Measurements from ENCODE around the gene C6orf62.
"Not testable (repeated sequence)": the region's sequence is repeated elsewhere in the genome, so short reads cannot be mapped to it uniquely, and the experiment has no call there.

Gene C6orf62

GRCh38 chr6:24755279-24755678 lies 36.3 kb upstream of the C6orf62 start:
- Histone ChIP-seq H3K9ac (ENCODE audit: low read length) (no peak overlapping the region), H3K4me3 (ENCODE audit: low read length) (no peak overlapping the region), H3K9me3 (ENCODE audit: control insufficient read depth, low read length) (no peaks in the 10 kb centered on the region), H3K36me3 (ENCODE audit: control insufficient read depth, insufficient read depth, low read length) (no peaks in the 10 kb centered on the region), H3K4me1 (ENCODE audit: control insufficient read depth, insufficient read depth, low read length) (peaks cover 4% of the 10 kb centered on the region), H3K27me3 (ENCODE audit: control insufficient read depth, insufficient read depth, low read length) (no peaks in the 10 kb centered on the region)

GRCh38 chr6:24754378-24754777 lies 35.4 kb upstream of the C6orf62 start:
- H3K9me3 ChIP-seq (ENCODE audit: control insufficient read depth, low read length); H3K36me3 ChIP-seq (ENCODE audit: control insufficient read depth, insufficient read depth, low read length); H3K27me3 ChIP-seq (ENCODE audit: control insufficient read depth, insufficient read depth, low read length); H3K9ac ChIP-seq (ENCODE audit: low read length); H3K4me3 ChIP-seq (ENCODE audit: low read length); H3K4me1 ChIP-seq (ENCODE audit: control insufficient read depth, insufficient read depth, low read length): not testable (repeated sequence)

- Histone ChIP-seq H3K4me3 (ENCODE audit: low read length) (no peak overlapping the region), H3K36me3 (ENCODE audit: control insufficient read depth, insufficient read depth, low read length) (no peaks in the 10 kb centered on the region), H3K9ac (ENCODE audit: low read length) (no peak overlapping the region), H3K9me3 (ENCODE audit: control insufficient read depth, low read length) (no peaks in the 10 kb centered on the region), H3K4me1 (ENCODE audit: control insufficient read depth, insufficient read depth, low read length) (peaks cover 4% of the 10 kb centered on the region), H3K27me3 (ENCODE audit: control insufficient read depth, insufficient read depth, low read length) (no peaks in the 10 kb centered on the region)
Observed at GRCh38 chr6:24753545-24753944, 34.6 kb upstream of the C6orf62 start.

- Histone ChIP-seq H3K4me3 (ENCODE audit: low read length) (no peak overlapping the region), H3K9ac (ENCODE audit: low read length) (no peak overlapping the region), H3K36me3 (ENCODE audit: control insufficient read depth, insufficient read depth, low read length) (no peaks in the 10 kb centered on the region), H3K9me3 (ENCODE audit: control insufficient read depth, low read length) (no peaks in the 10 kb centered on the region), H3K4me1 (ENCODE audit: control insufficient read depth, insufficient read depth, low read length) (peaks cover 4% of the 10 kb centered on the region), H3K27me3 (ENCODE audit: control insufficient read depth, insufficient read depth, low read length) (no peaks in the 10 kb centered on the region)
Observed at GRCh38 chr6:24752917-24753492, 34.1 kb upstream of the C6orf62 start.

GRCh38 chr6:24752503-24752902 lies 33.5 kb upstream of the C6orf62 start:
- H3K27me3 ChIP-seq (ENCODE audit: control insufficient read depth, insufficient read depth, low read length): no peaks in the 10 kb centered on the region
- H3K4me1 ChIP-seq (ENCODE audit: control insufficient read depth, insufficient read depth, low read length): peaks cover 4% of the 10 kb centered on the region
- no peaks in the 10 kb centered on the region for H3K36me3 ChIP-seq (ENCODE audit: control insufficient read depth, insufficient read depth, low read length)
- no peak overlapping the region for H3K4me3 ChIP-seq (ENCODE audit: low read length)
- no peak overlapping the region for H3K9ac ChIP-seq (ENCODE audit: low read length)
- H3K9me3 ChIP-seq (ENCODE audit: control insufficient read depth, low read length): no peaks in the 10 kb centered on the region

- not testable (repeated sequence) for H3K9me3 ChIP-seq (ENCODE audit: control insufficient read depth, low read length); H3K9ac ChIP-seq (ENCODE audit: low read length); H3K4me3 ChIP-seq (ENCODE audit: low read length); H3K36me3 ChIP-seq (ENCODE audit: control insufficient read depth, insufficient read depth, low read length); H3K4me1 ChIP-seq (ENCODE audit: control insufficient read depth, insufficient read depth, low read length); H3K27me3 ChIP-seq (ENCODE audit: control insufficient read depth, insufficient read depth, low read length)
Observed at GRCh38 chr6:24750878-24751277, 31.9 kb upstream of the C6orf62 start.

GRCh38 chr6:24749297-24749696 lies 30.3 kb upstream of the C6orf62 start:
- Histone ChIP-seq H3K9ac (ENCODE audit: low read length) (no peak overlapping the region), H3K4me1 (ENCODE audit: control insufficient read depth, insufficient read depth, low read length) (no peaks in the 10 kb centered on the region), H3K36me3 (ENCODE audit: control insufficient read depth, insufficient read depth, low read length) (no peaks in the 10 kb centered on the region), H3K4me3 (ENCODE audit: low read length) (no peak overlapping the region), H3K27me3 (ENCODE audit: control insufficient read depth, insufficient read depth, low read length) (no peaks in the 10 kb centered on the region), H3K9me3 (ENCODE audit: control insufficient read depth, low read length) (no peaks in the 10 kb centered on the region)

- H3K27me3 ChIP-seq (ENCODE audit: control insufficient read depth, insufficient read depth, low read length): no peaks in the 10 kb centered on the region
- no peak overlapping the region for H3K4me3 ChIP-seq (ENCODE audit: low read length)
- H3K4me1 ChIP-seq (ENCODE audit: control insufficient read depth, insufficient read depth, low read length): peaks cover 15% of the 10 kb centered on the region
- no peaks in the 10 kb centered on the region for H3K9me3 ChIP-seq (ENCODE audit: control insufficient read depth, low read length)
- no peaks in the 10 kb centered on the region for H3K36me3 ChIP-seq (ENCODE audit: control insufficient read depth, insufficient read depth, low read length)
- H3K9ac ChIP-seq (ENCODE audit: low read length): no peak overlapping the region
Observed at GRCh38 chr6:24744911-24745310, 26.0 kb upstream of the C6orf62 start.

- no peak overlapping the region for H3K4me3 ChIP-seq (ENCODE audit: low read length)
- H3K9me3 ChIP-seq (ENCODE audit: control insufficient read depth, low read length): no peaks in the 10 kb centered on the region
- H3K36me3 ChIP-seq (ENCODE audit: control insufficient read depth, insufficient read depth, low read length): no peaks in the 10 kb centered on the region
- H3K4me1 ChIP-seq (ENCODE audit: control insufficient read depth, insufficient read depth, low read length): peaks cover 18% of the 10 kb centered on the region
- H3K27me3 ChIP-seq (ENCODE audit: control insufficient read depth, insufficient read depth, low read length): no peaks in the 10 kb centered on the region
- peak overlapping the region; percentile 48 for H3K9ac ChIP-seq (ENCODE audit: low read length)
Observed at GRCh38 chr6:24743944-24744335, 25.0 kb upstream of the C6orf62 start.

- H3K36me3 ChIP-seq (ENCODE audit: control insufficient read depth, insufficient read depth, low read length): no peaks in the 10 kb centered on the region
- H3K27me3 ChIP-seq (ENCODE audit: control insufficient read depth, insufficient read depth, low read length): no peaks in the 10 kb centered on the region
- H3K9me3 ChIP-seq (ENCODE audit: control insufficient read depth, low read length): no peaks in the 10 kb centered on the region
- H3K4me3 ChIP-seq (ENCODE audit: low read length): no peak overlapping the region
- peak overlapping the region; percentile 48 for H3K9ac ChIP-seq (ENCODE audit: low read length)
- H3K4me1 ChIP-seq (ENCODE audit: control insufficient read depth, insufficient read depth, low read length): peaks cover 24% of the 10 kb centered on the region
Observed at GRCh38 chr6:24743265-24743943, 24.4 kb upstream of the C6orf62 start.

GRCh38 chr6:24742216-24742738 lies 23.3 kb upstream of the C6orf62 start:
- Histone ChIP-seq H3K4me1 (ENCODE audit: control insufficient read depth, insufficient read depth, low read length) (peaks cover 24% of the 10 kb centered on the region), H3K27me3 (ENCODE audit: control insufficient read depth, insufficient read depth, low read length) (no peaks in the 10 kb centered on the region), H3K9ac (ENCODE audit: low read length) (no peak overlapping the region), H3K36me3 (ENCODE audit: control insufficient read depth, insufficient read depth, low read length) (no peaks in the 10 kb centered on the region), H3K4me3 (ENCODE audit: low read length) (no peak overlapping the region), H3K9me3 (ENCODE audit: control insufficient read depth, low read length) (no peaks in the 10 kb centered on the region)

- H3K36me3 ChIP-seq (ENCODE audit: control insufficient read depth, insufficient read depth, low read length): no peaks in the 10 kb centered on the region
- no peaks in the 10 kb centered on the region for H3K9me3 ChIP-seq (ENCODE audit: control insufficient read depth, low read length)
- H3K4me3 ChIP-seq (ENCODE audit: low read length): no peak overlapping the region
- H3K9ac ChIP-seq (ENCODE audit: low read length): no peak overlapping the region
- H3K27me3 ChIP-seq (ENCODE audit: control insufficient read depth, insufficient read depth, low read length): no peaks in the 10 kb centered on the region
- peaks cover 24% of the 10 kb centered on the region for H3K4me1 ChIP-seq (ENCODE audit: control insufficient read depth, insufficient read depth, low read length)
Observed at GRCh38 chr6:24740861-24741260, 21.9 kb upstream of the C6orf62 start.

Measured in mucosa of stomach (tissue), 1 donor.